RWPE1 (cell line): ENCODE results near the gene CDKAL1.

Experiments used
- CTCF ChIA-PET: fragments of 350-600 bp; sonication (Branson Sonifier 250); formaldehyde crosslinking; extraction: SDS; loops from one replicate; lab custom pipeline; 2021; lab: Yijun Ruan, JAX
- POLR2A ChIA-PET: fragments of 400-600 bp; formaldehyde crosslinking; extraction: SDS; loops from one replicate; lab custom pipeline; 2020; ENCODE audit warnings: antibody characterized with exemption; ENCODE audit not compliant: low non-redundant PET; lab: Yijun Ruan, JAX
- DNase-seq: peaks from one replicate; pipeline ENCODE4 v3.0.0; 2012; ENCODE audit warnings: low spot score
- H3K27ac ChIP-seq: fragments of 450-650 bp; 2 replicates; pipeline ENCODE4 v1.5.1; 2017
- TF ChIP-seq, protein P1 (sequence below): fragments of 450-650 bp; conservative IDR thresholded peaks from 2 replicates; pipeline ENCODE4 v1.5.1; 2017; ENCODE audit warnings: low read depth, mild to moderate bottlenecking

Gene CDKAL1

DNA sequence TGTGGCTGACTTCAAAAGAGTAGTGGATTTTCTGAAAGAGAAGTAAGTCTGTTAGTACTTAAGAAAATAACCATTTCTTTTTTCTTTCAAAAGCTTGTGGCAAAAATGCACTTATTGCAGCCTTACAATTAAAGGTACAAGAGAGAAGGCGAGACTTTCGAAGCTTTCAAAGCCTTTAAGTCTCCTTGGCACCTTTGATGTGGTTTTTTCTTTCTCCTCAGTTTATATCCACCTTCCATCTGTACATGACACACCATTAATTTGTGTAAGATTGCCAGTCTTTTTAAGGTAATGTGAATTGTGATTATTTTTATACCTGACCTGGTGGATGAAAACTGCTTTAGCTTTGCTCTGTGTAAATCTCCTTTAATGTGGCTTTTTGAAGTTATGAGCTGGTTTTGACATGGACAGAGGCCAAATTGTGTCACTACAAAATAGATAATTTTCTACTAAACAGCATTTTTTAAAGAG, 466.1 kb downstream of the CDKAL1 start:
- no peak overlapping the region for H3K27ac ChIP-seq
- no peak for DNase-seq
- TF ChIP-seq, protein P1, sequence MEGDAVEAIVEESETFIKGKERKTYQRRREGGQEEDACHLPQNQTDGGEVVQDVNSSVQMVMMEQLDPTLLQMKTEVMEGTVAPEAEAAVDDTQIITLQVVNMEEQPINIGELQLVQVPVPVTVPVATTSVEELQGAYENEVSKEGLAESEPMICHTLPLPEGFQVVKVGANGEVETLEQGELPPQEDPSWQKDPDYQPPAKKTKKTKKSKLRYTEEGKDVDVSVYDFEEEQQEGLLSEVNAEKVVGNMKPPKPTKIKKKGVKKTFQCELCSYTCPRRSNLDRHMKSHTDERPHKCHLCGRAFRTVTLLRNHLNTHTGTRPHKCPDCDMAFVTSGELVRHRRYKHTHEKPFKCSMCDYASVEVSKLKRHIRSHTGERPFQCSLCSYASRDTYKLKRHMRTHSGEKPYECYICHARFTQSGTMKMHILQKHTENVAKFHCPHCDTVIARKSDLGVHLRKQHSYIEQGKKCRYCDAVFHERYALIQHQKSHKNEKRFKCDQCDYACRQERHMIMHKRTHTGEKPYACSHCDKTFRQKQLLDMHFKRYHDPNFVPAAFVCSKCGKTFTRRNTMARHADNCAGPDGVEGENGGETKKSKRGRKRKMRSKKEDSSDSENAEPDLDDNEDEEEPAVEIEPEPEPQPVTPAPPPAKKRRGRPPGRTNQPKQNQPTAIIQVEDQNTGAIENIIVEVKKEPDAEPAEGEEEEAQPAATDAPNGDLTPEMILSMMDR: no peak
- ChIA-PET POLR2A (no interaction called here), CTCF (no interaction called here)

DNA sequence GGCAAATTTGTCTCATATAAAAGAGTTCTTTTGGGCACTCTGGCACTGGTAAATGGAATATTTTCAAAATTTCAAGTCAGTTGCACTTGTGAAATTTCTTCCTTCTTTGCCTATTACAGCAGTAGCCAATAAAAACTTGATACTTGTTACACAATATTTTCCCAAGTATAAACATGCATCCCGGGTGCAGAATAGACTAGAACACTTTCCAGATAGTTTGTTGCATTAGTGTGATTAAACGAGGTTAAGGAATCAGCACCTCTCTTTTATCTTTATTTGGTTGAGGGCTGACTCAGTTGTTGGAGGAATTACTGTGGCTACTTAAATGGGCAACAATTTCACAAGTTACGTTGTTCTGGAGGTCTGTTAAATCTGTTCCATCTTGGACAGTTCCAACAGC, 467.5 kb downstream of the CDKAL1 start:
- H3K27ac ChIP-seq: no peak overlapping the region

DNA sequence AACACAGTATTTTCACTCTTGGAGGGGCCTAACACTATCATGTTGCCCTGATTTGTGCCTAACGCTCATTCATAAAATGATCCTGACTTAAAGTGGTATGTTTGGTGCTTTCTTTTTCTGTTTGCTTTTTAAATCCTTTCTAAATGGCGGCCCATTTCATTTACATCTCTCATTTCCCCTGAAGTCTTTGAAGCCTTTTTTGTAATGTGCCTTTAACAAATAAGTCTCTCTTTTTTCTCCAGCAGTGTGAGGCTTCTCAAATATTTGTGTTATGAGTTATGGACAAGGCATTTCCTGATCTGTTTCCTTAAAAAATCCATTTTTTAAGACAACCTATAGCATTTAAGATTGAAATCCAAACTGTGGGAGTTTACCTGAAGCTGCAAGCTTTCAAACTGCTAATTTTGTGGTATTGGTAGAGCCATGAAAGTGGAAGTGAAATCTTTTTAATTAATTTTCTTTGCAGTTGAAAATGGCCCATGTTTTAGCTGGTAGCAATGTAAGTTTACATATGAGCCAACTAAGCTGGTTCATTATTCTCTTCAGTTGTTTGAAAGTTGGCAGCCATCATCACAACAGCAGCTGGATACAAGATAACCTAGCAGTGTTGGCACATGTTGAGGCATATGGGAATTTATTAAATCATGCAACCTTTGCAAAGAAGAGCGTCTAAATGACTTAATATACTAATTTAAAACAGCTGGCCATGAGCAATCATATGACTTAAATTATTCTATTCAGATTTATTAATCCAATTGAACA, 469.7 kb downstream of the CDKAL1 start:
- peak overlapping the region; percentile 78 for H3K27ac ChIP-seq
- TF ChIP-seq, protein P1: no peak

More for the DNA sequence above, 467.5 kb downstream of the CDKAL1 start:
- POLR2A ChIA-PET: no interaction called here
- DNase-seq: no peak
- CTCF ChIA-PET: interaction anchor here (0.5 kb wide), 1 partner anchor 92 kb away, joined by 3 read pairs; no protein-coding TSS in a partner anchor
- TF ChIP-seq, protein P1: no peak

DNA sequence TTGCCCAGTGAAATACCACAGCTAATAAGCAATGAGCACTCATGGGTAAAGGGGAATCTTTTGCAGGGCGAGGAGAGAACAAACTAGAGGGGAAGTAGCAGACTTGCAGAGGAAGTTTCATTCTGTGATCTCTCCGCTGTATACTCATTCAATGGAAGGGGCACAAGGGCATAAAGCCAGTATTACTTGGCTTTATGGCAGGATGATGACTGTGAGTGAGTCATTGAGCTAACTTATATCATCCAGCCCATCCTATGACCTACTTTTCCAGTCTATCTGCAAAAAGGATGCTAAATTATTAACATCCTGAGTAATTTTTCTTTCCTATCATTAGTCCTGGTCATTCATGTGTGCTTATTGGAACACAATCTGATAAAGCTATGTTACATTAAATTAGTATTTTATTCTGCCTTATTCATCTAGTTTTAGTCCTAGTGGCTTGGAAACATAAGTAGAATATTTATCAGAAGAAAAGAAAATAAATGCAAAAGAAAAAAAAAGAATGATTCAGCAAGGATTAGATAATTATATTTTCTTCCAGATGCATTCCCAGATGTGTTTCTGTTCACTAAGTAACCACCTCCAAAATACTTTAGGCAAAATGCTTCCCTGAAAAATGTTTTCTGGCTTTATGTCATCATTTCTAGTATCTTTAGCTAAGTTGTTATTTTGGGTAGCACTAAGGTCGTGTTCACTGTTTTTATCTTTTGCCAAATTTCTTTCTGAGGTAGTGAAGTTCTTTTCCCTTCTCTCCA, 471.7 kb downstream of the CDKAL1 start:
- TF ChIP-seq, protein P1: no peak
- no peak overlapping the region for H3K27ac ChIP-seq
- POLR2A ChIA-PET: no interaction called here
- peak; percentile 84 for DNase-seq
- CTCF ChIA-PET: interaction anchor here (0.5 kb wide), 1 partner anchor 690 kb away, joined by 3 read pairs; no protein-coding TSS in a partner anchor

More for the DNA sequence above, 469.7 kb downstream of the CDKAL1 start:
- ChIA-PET CTCF (no interaction called here), POLR2A (no interaction called here)
- DNase-seq: peak; percentile 36

DNA sequence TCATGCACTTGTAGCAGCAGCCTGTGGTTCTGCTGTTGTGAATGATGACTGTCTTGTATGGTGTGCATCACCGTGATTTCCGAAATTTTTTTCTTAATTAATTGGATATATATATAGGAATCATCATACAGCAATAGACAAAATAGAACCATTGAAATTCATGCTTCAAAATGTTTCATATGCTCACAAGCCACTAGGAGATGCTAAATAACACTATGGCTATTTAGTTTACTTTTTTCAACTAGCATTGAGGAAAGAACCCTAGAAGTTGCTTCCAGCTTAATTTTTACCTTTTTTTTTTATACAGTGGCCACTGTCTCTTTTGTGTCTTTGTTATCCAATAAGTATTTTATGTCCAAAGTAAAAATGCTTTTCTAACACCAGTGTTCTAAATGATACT, 485.4 kb downstream of the CDKAL1 start:
- TF ChIP-seq, protein P1: 0 out of 2 replicates have a peak, but pooled peaks have one; percentile 8
- no peak overlapping the region for H3K27ac ChIP-seq
- ChIA-PET CTCF (interaction anchor here (0.6 kb wide), 1 partner anchor 74 kb away, joined by 3 read pairs; no protein-coding TSS in a partner anchor), POLR2A (no interaction called here)
- DNase-seq: no peak
